HG03175 (cell line): Measurements from ENCODE around the gene LEP.

Experiments used
- ATAC-seq: cut with Tn5 transposase; IDR thresholded peaks from one replicate; pipeline ENCODE4 v1.9.1; 2021; ENCODE audit warnings: mild to moderate bottlenecking, moderate library complexity; ENCODE audit not compliant: unreplicated experiment

Gene LEP

GRCh38 chr7:128244861-128245260 lies 3.8 kb downstream of the LEP start:
- ATAC-seq = no peak

GRCh38 chr7:128247108-128247507 lies 6.0 kb downstream of the LEP start:
- ATAC-seq = no peak

- ATAC-seq = no peak
These were observed 6.6 kb downstream of the LEP start for GRCh38 chr7:128247640-128248194.

- ATAC-seq = no peak
These were observed 10.3 kb downstream of the LEP start for GRCh38 chr7:128251337-128251736.

- ATAC-seq = no peak
These were observed 12.6 kb downstream of the LEP start for GRCh38 chr7:128253701-128254100.

- ATAC-seq = no peak
These were observed 13.4 kb downstream of the LEP start for GRCh38 chr7:128254470-128254869.

- no peak for ATAC-seq
These were observed 14.2 kb downstream of the LEP start for GRCh38 chr7:128255271-128255670.

- ATAC-seq = no peak
These were observed 16.4 kb downstream of the LEP start for GRCh38 chr7:128257458-128257857.

- no peak for ATAC-seq
These were observed 18.3 kb downstream of the LEP start for GRCh38 chr7:128259131-128260061.

GRCh38 chr7:128260069-128260795 lies 19.2 kb downstream of the LEP start:
- no peak for ATAC-seq

- no peak for ATAC-seq
These were observed 21.4 kb downstream of the LEP start for GRCh38 chr7:128262273-128263028.

- ATAC-seq = no peak
These were observed 22.3 kb downstream of the LEP start for GRCh38 chr7:128263420-128263819.

GRCh38 chr7:128264477-128264876 lies 23.4 kb downstream of the LEP start:
- no peak for ATAC-seq

- no peak for ATAC-seq
These were observed 24.3 kb downstream of the LEP start for GRCh38 chr7:128265156-128265905.

- ATAC-seq = no peak
These were observed 24.8 kb downstream of the LEP start for GRCh38 chr7:128265906-128266300.

- ATAC-seq = no peak
These were observed 25.4 kb downstream of the LEP start for GRCh38 chr7:128266529-128266882.

- ATAC-seq = no peak
These were observed 26.0 kb downstream of the LEP start for GRCh38 chr7:128266883-128267594.

GRCh38 chr7:128267595-128267924 lies 26.5 kb downstream of the LEP start:
- no peak for ATAC-seq

- ATAC-seq = no peak
These were observed 27.2 kb downstream of the LEP start for GRCh38 chr7:128268233-128268632.

- ATAC-seq = no peak
These were observed 29.8 kb downstream of the LEP start for GRCh38 chr7:128270826-128271272.
